Mesenchymal stem cell (in vitro differentiated cells and primary cell): ENCODE measurements around the gene CCDC68.
"Not testable (repeated sequence)": the region's sequence is repeated elsewhere in the genome, so short reads cannot be mapped to it uniquely, and the experiment has no call there.

ENCODE experiments used
- DNase-seq: peaks from one replicate; pipeline ENCODE4 v3.0.0-alpha.2; 2013
- H2AFZ ChIP-seq: one replicate; pipeline ENCODE4 v1.6.1; 2013; ENCODE audit warnings: low read depth, mild to moderate bottlenecking, control low read depth, inconsistent platforms, low read length, moderate library complexity
- H2AK5ac ChIP-seq: 2 replicates; pipeline ENCODE4 v1.6.1; 2013; ENCODE audit warnings: low read length, moderate library complexity, mild to moderate bottlenecking, inconsistent platforms; ENCODE audit not compliant: severe bottlenecking
- H2BK120ac ChIP-seq: one replicate; pipeline ENCODE4 v1.6.1; 2013; ENCODE audit warnings: low read depth, mild to moderate bottlenecking, inconsistent platforms, low read length, moderate library complexity
- H2BK12ac ChIP-seq, 2 experiments: one replicate each; pipeline ENCODE4 v1.6.1; 2013; ENCODE audit warnings: inconsistent platforms in 2 of 2, low read length in 2 of 2, mild to moderate bottlenecking in 2 of 2, moderate library complexity in 2 of 2, control low read depth in 1 of 2
- H2BK15ac ChIP-seq: one replicate; pipeline ENCODE4 v1.6.1; 2013; ENCODE audit warnings: mild to moderate bottlenecking, low read depth, inconsistent platforms; ENCODE audit not compliant: poor library complexity, severe bottlenecking
- H2BK5ac ChIP-seq: 2 replicates; pipeline ENCODE4 v1.6.1; 2013; ENCODE audit warnings: low read depth, mild to moderate bottlenecking, low read length, control low read depth, inconsistent platforms; ENCODE audit not compliant: poor library complexity, severe bottlenecking
- H3K14ac ChIP-seq, 2 experiments: one replicate each; pipeline ENCODE4 v1.6.1; 2013; ENCODE audit warnings: inconsistent platforms in 2 of 2, low read length in 2 of 2, control low read depth in 1 of 2, mild to moderate bottlenecking in 1 of 2, moderate library complexity in 1 of 2
- H3K18ac ChIP-seq, 2 experiments: one replicate each; pipeline ENCODE4 v1.6.1; 2013; ENCODE audit warnings: inconsistent platforms in 2 of 2, low read length in 2 of 2, control low read depth in 1 of 2, low read depth in 1 of 2, mild to moderate bottlenecking in 1 of 2
- H3K23ac ChIP-seq, 2 experiments: one replicate each; pipeline ENCODE4 v1.6.1; 2013; ENCODE audit warnings: inconsistent platforms in 2 of 2, low read length in 2 of 2, mild to moderate bottlenecking in 2 of 2, moderate library complexity in 2 of 2, control low read depth in 1 of 2
- H3K27ac ChIP-seq: 2 replicates; pipeline ENCODE4 v1.5.1; 2013; ENCODE audit warnings: mild to moderate bottlenecking, moderate library complexity, low read length, control low read depth, inconsistent platforms; ENCODE audit not compliant: poor library complexity, severe bottlenecking
- H3K27me3 ChIP-seq, 2 experiments: 2 replicates each; pipeline versions ENCODE4 v1.6.1 to v1.7.0; 2013; ENCODE audit warnings: low read length in 2 of 2, mild to moderate bottlenecking in 2 of 2, moderate library complexity in 2 of 2, control low read depth in 1 of 2, inconsistent platforms in 1 of 2; ENCODE audit not compliant: control insufficient read depth in 1 of 2, insufficient read depth in 1 of 2
- H3K36me3 ChIP-seq, 2 experiments: 2 replicates each; pipeline versions ENCODE4 v1.6.1 to v1.7.0; 2013; ENCODE audit warnings: low read length in 2 of 2, control low read depth in 1 of 2, inconsistent platforms in 1 of 2, low read depth in 1 of 2, mild to moderate bottlenecking in 1 of 2; ENCODE audit not compliant: insufficient read depth in 2 of 2, control insufficient read depth in 1 of 2
- H3K4ac ChIP-seq, 2 experiments: one replicate each; pipeline ENCODE4 v1.6.1; 2013; ENCODE audit warnings: inconsistent platforms in 2 of 2, low read length in 2 of 2, mild to moderate bottlenecking in 2 of 2, moderate library complexity in 2 of 2, control low read depth in 1 of 2, low read depth in 1 of 2
- H3K4me1 ChIP-seq: 2 replicates; pipeline ENCODE4 v1.6.1; 2013; ENCODE audit warnings: low read depth, low read length, control low read depth; ENCODE audit not compliant: control insufficient read depth, insufficient read depth
- H3K4me2 ChIP-seq: 2 replicates; pipeline ENCODE4 v1.6.1; 2013; ENCODE audit warnings: low read length, mild to moderate bottlenecking, inconsistent platforms; ENCODE audit not compliant: poor library complexity, severe bottlenecking
- H3K4me3 ChIP-seq, 2 experiments: 2 replicates each; pipeline versions ENCODE4 v1.5.1 to v1.7.0; 2013; ENCODE audit warnings: low read length in 2 of 2, mild to moderate bottlenecking in 2 of 2, control low read depth in 1 of 2, low read depth in 1 of 2; ENCODE audit not compliant: insufficient read depth in 1 of 2
- H3K79me1 ChIP-seq: replicated peaks from 2 replicates; pipeline ENCODE4 v1.6.1; 2013; ENCODE audit warnings: mild to moderate bottlenecking, control low read depth, low read length, inconsistent platforms; ENCODE audit not compliant: poor library complexity, severe bottlenecking
- H3K9ac ChIP-seq: 2 replicates; pipeline ENCODE4 v1.7.0; 2013; ENCODE audit warnings: mild to moderate bottlenecking, low read length, moderate library complexity
- H3K9me3 ChIP-seq: 2 replicates; pipeline ENCODE4 v1.7.0; 2013; ENCODE audit warnings: mild to moderate bottlenecking, low read length; ENCODE audit not compliant: control insufficient read depth
- H4K8ac ChIP-seq: one replicate; pipeline ENCODE4 v1.6.1; 2013; ENCODE audit warnings: inconsistent platforms, mild to moderate bottlenecking, low read length, moderate library complexity
- H4K91ac ChIP-seq: one replicate; pipeline ENCODE4 v1.6.1; 2013; ENCODE audit warnings: mild to moderate bottlenecking, low read length, inconsistent platforms
- WGBS: methylation state at CpG from one replicate; pipeline ENCODE4 v1.1.7; 2013; ENCODE audit warnings: mixed read lengths; 5-methylcytosine and 5-hydroxymethylcytosine counted together

Gene CCDC68

GRCh38 chr18:54968237-54968636, 9.0 kb upstream of the CCDC68 start:
- H3K14ac ChIP-seq, H3K36me3 ChIP-seq, H3K9ac ChIP-seq, H3K18ac ChIP-seq, H2AK5ac ChIP-seq, H3K4me1 ChIP-seq, H2BK15ac ChIP-seq, H3K4me2 ChIP-seq, H2AFZ ChIP-seq, H2BK12ac ChIP-seq, H3K79me1 ChIP-seq, H2BK5ac ChIP-seq, H3K27ac ChIP-seq, H3K23ac ChIP-seq, H3K9me3 ChIP-seq, H4K91ac ChIP-seq, H3K27me3 ChIP-seq, H3K4me3 ChIP-seq: not testable (repeated sequence)
- Histone ChIP-seq H4K8ac (peak overlapping the region; percentile 23), H3K4ac (peak overlapping the region in 1 of 2 experiments; percentile 90), H2BK120ac (peak overlapping the region; percentile 29)
- 3% methylated on average over 9 of the region's 9 CpGs for WGBS
- DNase-seq: peak; percentile 91

GRCh38 chr18:54967786-54968185, 8.5 kb upstream of the CCDC68 start:
- Histone ChIP-seq H2AFZ (no peak overlapping the region), H3K27ac (no peak overlapping the region), H3K4ac (peak overlapping the region; percentile 24 to 91), H3K36me3 (no peaks in the 10 kb centered on the region), H2BK12ac (peak overlapping the region; percentile 92 to 95), H2BK120ac (peak overlapping the region; percentile 64), H3K27me3 (no peaks in the 10 kb centered on the region), H3K9me3 (no peaks in the 10 kb centered on the region), H3K4me3 (no peak overlapping the region), H3K23ac (no peak overlapping the region), H3K79me1 (no peaks in the 10 kb centered on the region), H4K91ac (peak overlapping the region; percentile 89), H2BK5ac (no peak overlapping the region), H4K8ac (peak overlapping the region; percentile 72), H3K4me2 (no peak overlapping the region), H3K4me1 (no peaks in the 10 kb centered on the region), H2BK15ac (no peak overlapping the region), H2AK5ac (no peak overlapping the region), H3K18ac (peak overlapping the region; percentile 79 to 92), H3K14ac (no peak overlapping the region), H3K9ac (no peak overlapping the region)
- DNase-seq: peak; percentile 33
- WGBS: 52% methylated on average over 3 of the region's 4 CpGs

- Histone ChIP-seq H3K79me1 (no peaks in the 10 kb centered on the region), H3K4me3 (no peak overlapping the region), H3K4me1 (peaks cover under 1% of the 10 kb centered on the region), H2AK5ac (no peak overlapping the region), H3K9ac (no peak overlapping the region), H3K27me3 (no peaks in the 10 kb centered on the region), H2BK5ac (no peak overlapping the region), H3K4ac (no peak overlapping the region), H4K8ac (no peak overlapping the region), H3K36me3 (no peaks in the 10 kb centered on the region), H3K27ac (no peak overlapping the region), H2BK12ac (no peak overlapping the region), H3K23ac (no peak overlapping the region), H2BK15ac (no peak overlapping the region), H3K14ac (no peak overlapping the region), H3K9me3 (no peaks in the 10 kb centered on the region), H2AFZ (no peak overlapping the region), H2BK120ac (no peak overlapping the region), H3K4me2 (no peak overlapping the region), H3K18ac (no peak overlapping the region), H4K91ac (no peak overlapping the region)
- DNase-seq: peak; percentile 65
These were observed 5.5 kb upstream of the CCDC68 start for GRCh38 chr18:54964741-54965140.

- no peak for DNase-seq
- 80% methylated on average over 4 of the region's 9 CpGs for WGBS
These were observed 3.8 kb upstream of the CCDC68 start for GRCh38 chr18:54962919-54963645.

More at GRCh38 chr18:54962919-54963645, 3.8 kb upstream of the CCDC68 start:
- Histone ChIP-seq H3K27ac (no peak overlapping the region), H2BK120ac (peak overlapping the region; percentile 89), H3K27me3 (no peaks in the 10 kb centered on the region), H4K8ac (peak overlapping the region; percentile 77), H3K36me3 (no peaks in the 10 kb centered on the region), H2BK5ac (no peak overlapping the region), H2AK5ac (no peak overlapping the region), H2BK15ac (no peak overlapping the region), H2BK12ac (peak overlapping the region; percentile 98), H3K4me2 (no peak overlapping the region), H4K91ac (peak overlapping the region; percentile 88), H3K4ac (peak overlapping the region; percentile 93 to 96), H3K9me3 (no peaks in the 10 kb centered on the region), H3K9ac (no peak overlapping the region), H3K4me1 (peaks cover 3% of the 10 kb centered on the region), H3K18ac (peak overlapping the region; percentile 81 to 97), H3K79me1 (no peaks in the 10 kb centered on the region), H3K4me3 (no peak overlapping the region), H3K23ac (peak overlapping the region in 1 of 2 experiments; percentile 82), H3K14ac (peak overlapping the region; percentile 83 to 90), H2AFZ (no peak overlapping the region)
